OCI-LY3 (cell line): ENCODE measurements around the gene RABAC1.

ENCODE experiments used
- EZH2phosphoT487 ChIP-seq: fragments of 200-600 bp; shearing (Covaris generic); IDR thresholded peaks from 2 replicates; pipeline ENCODE4 v1.6.1; 2018; ENCODE audit warnings: antibody characterized with exemption, mixed run types, low read depth
- TF ChIP-seq, protein P1 (sequence below): fragments of 200-600, 300-600 bp; sonication (generic); IDR thresholded peaks from 2 replicates; pipeline ENCODE4 v1.5.1; 2014; ENCODE audit warnings: antibody characterized with exemption, low read length, low read depth

DNA sequence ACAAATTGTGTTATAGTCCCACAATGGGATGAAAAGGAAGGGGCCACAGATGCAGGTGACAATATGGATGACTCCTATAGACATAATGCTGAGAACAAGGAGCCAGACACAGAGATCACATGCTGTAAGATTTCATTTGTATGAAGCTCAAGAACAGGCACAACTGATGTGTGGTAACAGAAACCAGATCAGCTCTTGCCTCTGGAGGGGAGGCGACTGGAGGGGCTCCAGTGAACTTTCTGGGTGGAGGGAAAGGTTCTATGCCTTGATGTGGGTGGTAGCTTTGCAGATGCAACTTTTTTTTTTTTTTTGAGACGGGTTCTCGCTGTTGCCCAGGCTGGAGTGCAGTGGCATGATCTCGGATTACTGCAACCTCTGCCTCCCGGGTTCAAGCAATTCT lies 6.0 kb upstream of the RABAC1 start:
- TF ChIP-seq, protein P1, sequence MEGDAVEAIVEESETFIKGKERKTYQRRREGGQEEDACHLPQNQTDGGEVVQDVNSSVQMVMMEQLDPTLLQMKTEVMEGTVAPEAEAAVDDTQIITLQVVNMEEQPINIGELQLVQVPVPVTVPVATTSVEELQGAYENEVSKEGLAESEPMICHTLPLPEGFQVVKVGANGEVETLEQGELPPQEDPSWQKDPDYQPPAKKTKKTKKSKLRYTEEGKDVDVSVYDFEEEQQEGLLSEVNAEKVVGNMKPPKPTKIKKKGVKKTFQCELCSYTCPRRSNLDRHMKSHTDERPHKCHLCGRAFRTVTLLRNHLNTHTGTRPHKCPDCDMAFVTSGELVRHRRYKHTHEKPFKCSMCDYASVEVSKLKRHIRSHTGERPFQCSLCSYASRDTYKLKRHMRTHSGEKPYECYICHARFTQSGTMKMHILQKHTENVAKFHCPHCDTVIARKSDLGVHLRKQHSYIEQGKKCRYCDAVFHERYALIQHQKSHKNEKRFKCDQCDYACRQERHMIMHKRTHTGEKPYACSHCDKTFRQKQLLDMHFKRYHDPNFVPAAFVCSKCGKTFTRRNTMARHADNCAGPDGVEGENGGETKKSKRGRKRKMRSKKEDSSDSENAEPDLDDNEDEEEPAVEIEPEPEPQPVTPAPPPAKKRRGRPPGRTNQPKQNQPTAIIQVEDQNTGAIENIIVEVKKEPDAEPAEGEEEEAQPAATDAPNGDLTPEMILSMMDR = no peak
- TF ChIP-seq EZH2phosphoT487 = no peak
